Peyer's patch (tissue), 4 donors: Measurements from ENCODE around the gene RELL1. TPM values are rescaled to one million over a fixed set of nuclear protein-coding genes. Genes with fewer than 3 reads are reported as not detected.

Source experiments
- DNase-seq, 3 donors: peaks; one replicate each; pipeline ENCODE4 v3.0.0-alpha.2; 2017 to 2019
- H3K27ac ChIP-seq, 4 donors: fragments of 200-600 bp; sonication (generic); one replicate each; pipeline ENCODE4 v1.5.1; 2016 to 2019
- H3K27me3 ChIP-seq, 2 donors: fragments of 200-600 bp; sonication (generic); one replicate each; pipeline ENCODE4 v1.5.1; 2019
- H3K36me3 ChIP-seq, 3 donors: fragments of 200-600 bp; sonication (generic); one replicate each; pipeline ENCODE4 v1.5.1; 2016 to 2019
- H3K4me1 ChIP-seq, 4 donors: fragments of 200-600 bp; sonication (generic); one replicate each; pipeline ENCODE4 v1.5.1; 2016 to 2019
- H3K4me3 ChIP-seq, 4 donors: fragments of 200-600 bp; sonication (generic); 1 replicate in 3 of 4; 2 replicates in 1 of 4; pipeline ENCODE4 v1.5.1; 2016 to 2019; ENCODE audit warnings: mild to moderate bottlenecking in 1 of 4
- H3K9me3 ChIP-seq, 4 donors: fragments of 200-600 bp; sonication (generic); one replicate each; pipeline ENCODE4 v1.5.1; 2016 to 2019; ENCODE audit warnings: mild to moderate bottlenecking in 1 of 4
- CTCF ChIP-seq, 6 experiments: fragments of 450-650 bp in 4 of 6; fragments of 200-600 bp in 2 of 6; sonication (generic) in 1 of 6; IDR thresholded peaks; one replicate each; pipeline ENCODE4 v1.5.1; 2017 to 2019; ENCODE audit warnings: antibody characterized with exemption in 6 of 6, mild to moderate bottlenecking in 3 of 6, moderate library complexity in 1 of 6
- POLR2A ChIP-seq, 2 donors: fragments of 450-650 bp; IDR thresholded peaks; one replicate each; pipeline ENCODE4 v1.5.1; 2017; ENCODE audit warnings: antibody characterized with exemption in 2 of 2, mild to moderate bottlenecking in 2 of 2, moderate library complexity in 2 of 2
- total RNA-seq, 4 donors: library from RNA; depleted of rRNA; stranded (reverse); fragments of >200 nt; gene quantifications; one replicate each; pipeline ENCODE4 v1.1.0, GENCODE V29; 2016

RELL1 gene
- total RNA-seq, 4 donors from 2014 or later, result 43.2 to 76.2 (median 55.8) TPM

- TF ChIP-seq POLR2A (IDR thresholded peaks at IDR 0.05), result no peak
- TF ChIP-seq CTCF (IDR thresholded peaks at IDR 0.05), result no peak
- H3K27me3 ChIP-seq, result no peaks in the 10 kb centered on the region
- peaks cover 0 to 20% (median 0%) of the 10 kb centered on the region in 3 donors for H3K36me3 ChIP-seq
- H3K4me1 ChIP-seq, result no peaks in the 10 kb centered on the region
- no peaks in the 10 kb centered on the region for H3K9me3 ChIP-seq
- no peak overlapping the region for H3K4me3 ChIP-seq
- no peak for DNase-seq
- H3K27ac ChIP-seq, result no peak overlapping the region
Measured at GRCh38 chr4:37620176-37620575, 66.0 kb downstream of the RELL1 start.

DNA sequence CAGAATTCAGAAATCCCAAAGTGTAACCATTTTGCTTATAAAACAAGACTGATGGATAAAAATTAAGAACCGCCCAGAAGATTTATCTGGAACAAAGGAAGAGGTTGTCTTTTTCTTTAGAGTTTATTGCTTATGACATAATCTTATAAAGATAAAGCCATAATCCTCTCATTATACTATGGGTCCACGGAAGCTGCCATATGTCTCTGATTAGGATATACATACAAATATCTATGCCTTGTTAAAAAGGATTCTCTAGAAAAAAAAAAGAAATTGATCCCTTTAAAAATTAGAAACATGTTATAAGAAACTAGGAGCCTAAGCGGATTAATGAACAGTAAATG is 70.5 kb downstream of the RELL1 start:
- no peak for TF ChIP-seq POLR2A (IDR thresholded peaks at IDR 0.05)
- no peak for TF ChIP-seq CTCF (IDR thresholded peaks at IDR 0.05)
- Histone ChIP-seq H3K4me1 (no peaks in the 10 kb centered on the region), H3K27ac (no peak overlapping the region), H3K9me3 (no peaks in the 10 kb centered on the region), H3K4me3 (no peak overlapping the region), H3K27me3 (no peaks in the 10 kb centered on the region), H3K36me3 (peaks cover 0 to 21% (median 0%) of the 10 kb centered on the region in 3 donors)
- DNase-seq, result no peak

DNA sequence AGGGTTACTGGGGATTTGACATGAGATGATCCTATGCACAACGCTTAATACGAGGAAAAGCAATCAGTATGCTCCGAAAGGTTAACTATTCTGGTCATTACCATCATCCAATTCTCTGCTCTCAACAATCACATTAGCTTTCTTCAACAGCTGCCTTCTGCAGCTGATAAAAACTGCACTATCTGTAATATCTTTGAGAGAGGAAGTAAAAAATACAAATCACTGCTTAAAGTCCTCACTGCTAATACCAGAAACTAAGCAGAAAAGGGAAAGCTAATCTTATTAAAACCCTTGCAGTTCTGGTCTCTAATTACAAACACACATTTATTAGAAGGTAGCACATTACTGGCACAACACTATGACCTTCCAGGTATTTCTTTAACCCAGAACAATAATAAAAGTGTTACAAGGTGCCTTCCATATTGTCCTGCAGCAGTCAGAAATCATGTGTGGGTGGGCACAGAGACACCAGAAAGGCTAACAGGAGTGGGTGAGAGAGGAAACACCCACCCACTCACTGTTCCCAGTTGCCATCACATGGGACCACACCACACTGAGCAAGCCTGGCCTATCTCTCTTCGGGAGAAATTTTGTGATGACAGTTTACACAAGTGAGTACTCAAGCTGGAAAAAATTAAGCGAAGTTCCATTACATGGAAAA is 71.0 kb downstream of the RELL1 start:
- Histone ChIP-seq H3K9me3 (no peaks in the 10 kb centered on the region), H3K4me3 (no peak overlapping the region), H3K4me1 (no peaks in the 10 kb centered on the region), H3K36me3 (peaks cover 0 to 26% (median 0%) of the 10 kb centered on the region in 3 donors), H3K27ac (no peak overlapping the region), H3K27me3 (no peaks in the 10 kb centered on the region)
- TF ChIP-seq POLR2A (IDR thresholded peaks at IDR 0.05) (no peak), CTCF (IDR thresholded peaks at IDR 0.05) (no peak)
- DNase-seq, result no peak

DNA sequence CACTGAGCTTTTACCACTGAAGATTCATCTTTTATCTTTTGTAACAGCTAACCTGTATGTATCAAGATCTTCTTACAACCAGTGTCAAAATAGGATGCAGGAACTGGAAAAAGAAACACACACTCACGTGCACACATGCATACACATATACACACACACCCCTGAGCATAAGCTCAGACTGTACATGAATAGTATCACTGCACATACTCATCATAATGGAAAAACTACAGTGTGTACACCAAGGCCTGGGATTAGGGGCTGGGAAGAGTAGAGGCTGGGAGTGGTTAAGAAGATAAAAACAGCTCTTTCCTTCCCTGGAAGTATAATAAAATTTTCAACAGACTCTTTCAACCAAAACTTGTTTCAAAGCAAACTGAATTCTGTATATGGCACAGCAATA is 73.4 kb downstream of the RELL1 start:
- Histone ChIP-seq H3K27ac (no peak overlapping the region), H3K27me3 (no peaks in the 10 kb centered on the region), H3K36me3 (peaks cover 0 to 20% (median 4%) of the 10 kb centered on the region in 3 donors), H3K4me3 (no peak overlapping the region), H3K9me3 (no peaks in the 10 kb centered on the region), H3K4me1 (no peaks in the 10 kb centered on the region)
- TF ChIP-seq POLR2A (IDR thresholded peaks at IDR 0.05) (no peak), CTCF (IDR thresholded peaks at IDR 0.05) (no peak)
- no peak for DNase-seq

- H3K27me3 ChIP-seq, result no peaks in the 10 kb centered on the region
- TF ChIP-seq CTCF (IDR thresholded peaks at IDR 0.05), result no peak
- no peak for TF ChIP-seq POLR2A (IDR thresholded peaks at IDR 0.05)
- no peaks in the 10 kb centered on the region for H3K9me3 ChIP-seq
- H3K4me1 ChIP-seq, result no peaks in the 10 kb centered on the region
- peaks cover 0 to 20% (median 4%) of the 10 kb centered on the region in 3 donors for H3K36me3 ChIP-seq
- H3K4me3 ChIP-seq, result no peak overlapping the region
- H3K27ac ChIP-seq, result no peak overlapping the region
- no peak for DNase-seq
Measured at GRCh38 chr4:37609626-37610025, 76.5 kb downstream of the RELL1 start.

DNA sequence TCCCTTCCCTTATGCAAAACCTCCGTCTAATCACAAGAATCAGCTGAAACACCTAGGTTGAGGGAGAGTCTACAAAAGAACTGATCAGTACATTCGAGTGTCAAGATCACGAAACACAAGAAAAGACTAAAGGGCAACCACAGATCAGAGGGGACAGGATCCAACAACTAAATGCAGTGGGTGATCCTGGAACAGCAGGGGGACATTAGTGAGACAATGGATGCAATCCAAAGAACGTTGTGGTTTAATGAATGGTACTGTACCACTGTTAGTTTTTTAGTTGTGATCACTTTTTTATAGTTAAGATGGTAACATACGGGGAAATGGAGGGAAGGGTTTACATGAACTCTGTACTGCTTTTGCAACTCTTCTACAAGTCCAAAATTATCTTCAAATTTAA is 79.2 kb downstream of the RELL1 start:
- H3K4me3 ChIP-seq, result no peak overlapping the region
- H3K9me3 ChIP-seq, result no peaks in the 10 kb centered on the region
- peaks cover 0 to 8% (median 0%) of the 10 kb centered on the region in 4 donors for H3K4me1 ChIP-seq
- no peak for DNase-seq
- no peak for TF ChIP-seq CTCF (IDR thresholded peaks at IDR 0.05)
- no peak for TF ChIP-seq POLR2A (IDR thresholded peaks at IDR 0.05)
- H3K27me3 ChIP-seq, result no peaks in the 10 kb centered on the region
- H3K27ac ChIP-seq, result no peak overlapping the region
- peaks cover 0 to 20% (median 4%) of the 10 kb centered on the region in 3 donors for H3K36me3 ChIP-seq
